HepG2 (cell line): ENCODE measurements around the gene FOCAD.

Source experiments
- ARNT2 ChIP-seq: sonication (generic); formaldehyde crosslinking; IDR thresholded peaks from 2 replicates; pipeline ENCODE4 v1.8.0; 2022; ENCODE audit warnings: mild to moderate bottlenecking, low read depth, missing genetic modification reagents, moderate library complexity
- ATF7 ChIP-seq, 2 experiments: fragments of 450-650 bp in 1 of 2; sonication (generic) in 1 of 2; formaldehyde crosslinking in 1 of 2; IDR thresholded peaks; 2 replicates each; pipeline versions ENCODE4 v1.4.0 to v1.6.1; 2016 to 2020; ENCODE audit warnings: antibody characterized with exemption in 1 of 2, mild to moderate bottlenecking in 1 of 2, missing genetic modification reagents in 1 of 2
- HNF4A ChIP-seq: sonication (generic); formaldehyde crosslinking; IDR thresholded peaks from 2 replicates; pipeline ENCODE4 v1.4.0; 2020; ENCODE audit warnings: missing genetic modification reagents
- NFE2L1 ChIP-seq: sonication (generic); formaldehyde crosslinking; IDR thresholded peaks from 2 replicates; pipeline ENCODE4 v1.4.0; 2020; ENCODE audit warnings: missing genetic modification reagents, mild to moderate bottlenecking, borderline replicate concordance
- PHF20 ChIP-seq: sonication (generic); formaldehyde crosslinking; IDR thresholded peaks from 2 replicates; pipeline ENCODE4 v1.5.0; 2020; ENCODE audit warnings: mild to moderate bottlenecking, missing genetic modification reagents
- POLR2AphosphoS5 ChIP-seq: IDR thresholded peaks from 2 replicates; pipeline ENCODE4 v1.6.1; 2012; ENCODE audit warnings: low read depth, low read length
- RAD21 ChIP-seq: fragments of 450-650 bp; formaldehyde crosslinking; IDR thresholded peaks from 2 replicates; pipeline ENCODE4 v1.5.0; 2020; ENCODE audit warnings: mild to moderate bottlenecking
- RORA ChIP-seq: sonication (generic); formaldehyde crosslinking; IDR thresholded peaks from 2 replicates; pipeline ENCODE4 v1.5.0; 2020; ENCODE audit warnings: mild to moderate bottlenecking, missing genetic modification reagents, moderate library complexity
- ZNF274 ChIP-seq: sonication (generic); formaldehyde crosslinking; IDR thresholded peaks from 2 replicates; pipeline ENCODE4 v1.5.1; 2020; ENCODE audit warnings: mild to moderate bottlenecking, missing genetic modification reagents
- ZNF766 ChIP-seq: sonication (generic); formaldehyde crosslinking; IDR thresholded peaks from 2 replicates; pipeline ENCODE4 v1.5.0; 2020; ENCODE audit warnings: missing genetic modification reagents, borderline replicate concordance
- TF ChIP-seq, protein P1 (sequence below): sonication (generic); formaldehyde crosslinking; IDR thresholded peaks from 2 replicates; pipeline ENCODE4 v1.4.0; 2020; ENCODE audit warnings: missing genetic modification reagents, mild to moderate bottlenecking, borderline replicate concordance
- TF ChIP-seq, protein P2 (sequence below): conservative IDR thresholded peaks from 2 replicates; pipeline ENCODE4 v1.6.1; 2018; ENCODE audit warnings: missing genetic modification reagents
- TF ChIP-seq, protein P3 (sequence below): sonication (generic); formaldehyde crosslinking; IDR thresholded peaks from 2 replicates; pipeline ENCODE4 v1.5.0; 2020; ENCODE audit warnings: mild to moderate bottlenecking, missing genetic modification reagents, moderate library complexity

DNA sequence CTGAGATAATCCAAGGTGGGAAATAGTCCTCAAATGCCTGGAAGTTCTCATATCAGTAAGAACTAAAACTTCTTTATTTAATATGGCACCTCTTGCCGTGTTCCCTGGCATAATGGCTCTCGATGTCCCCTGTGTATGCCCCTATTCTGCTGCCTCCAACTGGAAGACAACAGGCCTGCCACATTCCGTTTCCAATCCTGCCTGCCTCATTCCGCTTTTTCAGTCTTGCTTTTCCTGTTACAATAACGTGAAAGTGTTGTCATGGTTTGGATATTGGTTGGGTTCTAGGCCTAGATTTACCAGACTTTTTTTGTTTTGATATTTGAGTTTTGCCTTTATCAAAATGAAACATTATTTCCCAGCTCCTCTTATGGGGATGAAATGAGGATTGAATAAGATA is 98.2 kb downstream of the FOCAD start:
- TF ChIP-seq, protein P1, sequence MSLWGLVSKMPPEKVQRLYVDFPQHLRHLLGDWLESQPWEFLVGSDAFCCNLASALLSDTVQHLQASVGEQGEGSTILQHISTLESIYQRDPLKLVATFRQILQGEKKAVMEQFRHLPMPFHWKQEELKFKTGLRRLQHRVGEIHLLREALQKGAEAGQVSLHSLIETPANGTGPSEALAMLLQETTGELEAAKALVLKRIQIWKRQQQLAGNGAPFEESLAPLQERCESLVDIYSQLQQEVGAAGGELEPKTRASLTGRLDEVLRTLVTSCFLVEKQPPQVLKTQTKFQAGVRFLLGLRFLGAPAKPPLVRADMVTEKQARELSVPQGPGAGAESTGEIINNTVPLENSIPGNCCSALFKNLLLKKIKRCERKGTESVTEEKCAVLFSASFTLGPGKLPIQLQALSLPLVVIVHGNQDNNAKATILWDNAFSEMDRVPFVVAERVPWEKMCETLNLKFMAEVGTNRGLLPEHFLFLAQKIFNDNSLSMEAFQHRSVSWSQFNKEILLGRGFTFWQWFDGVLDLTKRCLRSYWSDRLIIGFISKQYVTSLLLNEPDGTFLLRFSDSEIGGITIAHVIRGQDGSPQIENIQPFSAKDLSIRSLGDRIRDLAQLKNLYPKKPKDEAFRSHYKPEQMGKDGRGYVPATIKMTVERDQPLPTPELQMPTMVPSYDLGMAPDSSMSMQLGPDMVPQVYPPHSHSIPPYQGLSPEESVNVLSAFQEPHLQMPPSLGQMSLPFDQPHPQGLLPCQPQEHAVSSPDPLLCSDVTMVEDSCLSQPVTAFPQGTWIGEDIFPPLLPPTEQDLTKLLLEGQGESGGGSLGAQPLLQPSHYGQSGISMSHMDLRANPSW (CRISPR knock-in tag) = no peak
- no peak for TF ChIP-seq ZNF766
- no peak for TF ChIP-seq ATF7 (IDR thresholded peaks at IDR 0.05)
- TF ChIP-seq ATF7 (CRISPR knock-in tag; IDR thresholded peaks at IDR 0.05) = no peak
- no peak for TF ChIP-seq HNF4A
- TF ChIP-seq, protein P2, sequence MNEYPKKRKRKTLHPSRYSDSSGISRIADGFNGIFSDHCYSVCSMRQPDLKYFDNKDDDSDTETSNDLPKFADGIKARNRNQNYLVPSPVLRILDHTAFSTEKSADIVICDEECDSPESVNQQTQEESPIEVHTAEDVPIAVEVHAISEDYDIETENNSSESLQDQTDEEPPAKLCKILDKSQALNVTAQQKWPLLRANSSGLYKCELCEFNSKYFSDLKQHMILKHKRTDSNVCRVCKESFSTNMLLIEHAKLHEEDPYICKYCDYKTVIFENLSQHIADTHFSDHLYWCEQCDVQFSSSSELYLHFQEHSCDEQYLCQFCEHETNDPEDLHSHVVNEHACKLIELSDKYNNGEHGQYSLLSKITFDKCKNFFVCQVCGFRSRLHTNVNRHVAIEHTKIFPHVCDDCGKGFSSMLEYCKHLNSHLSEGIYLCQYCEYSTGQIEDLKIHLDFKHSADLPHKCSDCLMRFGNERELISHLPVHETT = no peak
- TF ChIP-seq RORA (CRISPR knock-in tag) = no peak
- TF ChIP-seq RAD21 = no peak
- TF ChIP-seq POLR2AphosphoS5 = no peak
- no peak for TF ChIP-seq PHF20
- no peak for TF ChIP-seq ZNF274 (CRISPR knock-in tag)
- TF ChIP-seq NFE2L1 = no peak
- TF ChIP-seq, protein P3, sequence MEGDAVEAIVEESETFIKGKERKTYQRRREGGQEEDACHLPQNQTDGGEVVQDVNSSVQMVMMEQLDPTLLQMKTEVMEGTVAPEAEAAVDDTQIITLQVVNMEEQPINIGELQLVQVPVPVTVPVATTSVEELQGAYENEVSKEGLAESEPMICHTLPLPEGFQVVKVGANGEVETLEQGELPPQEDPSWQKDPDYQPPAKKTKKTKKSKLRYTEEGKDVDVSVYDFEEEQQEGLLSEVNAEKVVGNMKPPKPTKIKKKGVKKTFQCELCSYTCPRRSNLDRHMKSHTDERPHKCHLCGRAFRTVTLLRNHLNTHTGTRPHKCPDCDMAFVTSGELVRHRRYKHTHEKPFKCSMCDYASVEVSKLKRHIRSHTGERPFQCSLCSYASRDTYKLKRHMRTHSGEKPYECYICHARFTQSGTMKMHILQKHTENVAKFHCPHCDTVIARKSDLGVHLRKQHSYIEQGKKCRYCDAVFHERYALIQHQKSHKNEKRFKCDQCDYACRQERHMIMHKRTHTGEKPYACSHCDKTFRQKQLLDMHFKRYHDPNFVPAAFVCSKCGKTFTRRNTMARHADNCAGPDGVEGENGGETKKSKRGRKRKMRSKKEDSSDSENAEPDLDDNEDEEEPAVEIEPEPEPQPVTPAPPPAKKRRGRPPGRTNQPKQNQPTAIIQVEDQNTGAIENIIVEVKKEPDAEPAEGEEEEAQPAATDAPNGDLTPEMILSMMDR (CRISPR knock-in tag) = no peak
- no peak for TF ChIP-seq ARNT2 (CRISPR knock-in tag)
